NK-92 treated with Interleukin-12 subunit alpha and Interleukin-12 subunit beta, amount 100 ng/mL, for 24 hours (cell line): ENCODE results near the gene BCL10.

Source experiments
- DNase-seq: peaks from one replicate; lab custom pipeline; 2025; lab: John Stamatoyannopoulos, UW

The BCL10 gene

DNA sequence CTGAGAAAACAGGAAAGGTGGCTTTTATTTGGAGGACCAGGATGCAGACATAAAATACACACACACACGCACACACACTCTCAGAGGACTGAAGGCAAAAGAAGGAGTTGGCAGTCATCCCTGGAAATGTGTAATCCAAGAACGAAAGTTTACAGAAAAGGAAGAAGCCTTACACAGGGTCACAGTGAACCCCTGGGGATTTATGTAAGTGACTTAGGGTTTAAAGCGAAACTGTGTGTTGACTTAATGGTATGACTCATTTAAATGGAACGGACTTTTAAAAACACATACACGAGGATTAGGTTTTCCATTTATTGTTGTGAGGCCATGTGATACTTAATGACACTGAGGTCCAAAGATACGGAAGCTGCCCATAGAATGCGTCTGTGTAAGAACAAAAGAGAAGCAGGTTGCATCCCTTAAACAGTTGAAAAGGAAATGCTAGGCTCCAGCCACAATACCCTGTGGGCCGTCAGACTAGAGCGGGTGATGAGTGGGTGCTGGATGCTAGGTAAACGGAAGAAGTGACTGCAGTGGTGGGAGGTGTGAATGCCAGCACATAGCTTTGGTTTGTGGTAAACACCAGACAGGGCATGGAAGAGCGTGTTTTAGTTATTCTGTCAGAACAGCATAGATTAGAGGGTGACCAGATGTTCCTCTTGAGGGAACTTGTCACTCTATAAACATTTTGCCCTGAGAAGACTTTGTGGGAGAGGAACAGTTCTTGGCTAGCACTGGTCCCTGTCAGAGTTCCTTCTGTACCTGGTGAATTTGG is 21.6 kb upstream of the BCL10 start:
- DNase-seq, result peak; percentile 78

DNA sequence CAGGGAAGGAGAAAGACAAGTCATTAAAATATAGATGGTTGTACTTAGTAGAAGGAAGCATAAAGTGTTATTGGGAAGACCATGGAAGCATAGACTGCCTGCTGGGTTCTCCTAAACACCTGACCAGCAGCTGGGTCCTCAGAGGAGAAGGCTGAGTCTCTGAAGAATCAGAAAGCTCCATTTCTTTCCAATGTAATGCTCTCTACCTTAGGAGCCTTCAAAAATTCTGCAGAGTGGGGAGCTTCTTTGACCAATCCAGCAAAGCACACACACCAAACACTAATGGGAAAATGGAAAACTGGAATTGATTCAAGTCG is 21.1 kb upstream of the BCL10 start:
- no peak for DNase-seq

DNA sequence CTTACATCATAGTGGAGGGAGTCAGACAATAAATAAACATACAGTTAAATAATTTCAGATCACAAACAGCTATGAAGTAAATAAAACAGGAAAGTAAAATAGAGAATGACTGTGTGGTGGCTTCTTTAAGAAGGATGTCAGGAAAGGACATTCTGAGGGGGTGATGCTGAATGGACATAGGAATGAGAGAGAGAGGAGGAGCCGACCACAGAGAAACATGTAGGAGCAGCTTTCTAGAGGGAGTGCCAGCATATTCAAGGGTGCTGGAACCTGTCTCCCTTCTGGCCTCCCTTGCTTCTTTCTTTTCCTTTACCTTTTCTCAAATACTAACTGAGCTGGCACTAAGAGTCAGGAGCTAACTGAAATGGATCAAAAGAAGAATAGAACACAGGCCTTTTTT is 20.5 kb upstream of the BCL10 start:
- DNase-seq, result no peak

DNA sequence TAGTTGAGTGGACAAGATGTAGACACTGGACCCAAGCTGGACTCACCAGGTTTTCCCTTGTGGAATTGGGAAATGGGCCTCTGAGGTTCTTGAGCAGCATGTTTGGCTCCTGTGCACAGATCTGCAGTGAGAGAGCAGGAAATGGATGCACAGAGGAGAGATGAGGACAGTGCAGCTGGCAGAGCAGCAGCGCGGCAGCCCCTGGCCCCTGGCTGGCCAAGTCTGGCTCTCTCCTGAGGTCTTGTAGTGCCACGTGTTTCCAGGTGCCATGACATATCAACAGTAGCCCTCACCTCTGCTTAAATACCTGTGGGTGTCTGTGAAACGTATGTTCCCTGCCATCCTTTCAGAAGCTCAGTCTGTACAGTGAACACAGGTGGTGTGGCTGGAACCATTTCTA is 19.2 kb upstream of the BCL10 start:
- no peak for DNase-seq

DNA sequence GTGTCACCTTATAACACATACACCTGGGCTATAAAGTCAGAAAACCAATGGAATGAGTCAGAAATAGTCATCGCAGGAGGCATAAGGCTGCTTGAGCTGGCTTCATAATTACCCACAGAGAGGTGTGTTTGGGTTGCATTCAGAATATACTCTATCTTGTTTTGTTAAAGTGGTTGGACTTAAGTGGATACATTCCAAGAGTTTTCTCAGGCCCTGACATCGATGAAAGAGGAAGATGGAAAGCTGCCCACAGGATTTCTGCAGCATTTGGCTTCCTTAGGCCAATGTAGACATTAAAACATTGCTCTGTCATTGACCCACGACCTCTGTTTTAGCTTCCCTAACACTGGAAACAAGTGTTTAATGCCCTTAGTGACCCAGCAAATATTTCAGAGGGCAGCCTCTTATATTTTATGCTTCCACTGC is 18.6 kb upstream of the BCL10 start:
- no peak for DNase-seq

DNA sequence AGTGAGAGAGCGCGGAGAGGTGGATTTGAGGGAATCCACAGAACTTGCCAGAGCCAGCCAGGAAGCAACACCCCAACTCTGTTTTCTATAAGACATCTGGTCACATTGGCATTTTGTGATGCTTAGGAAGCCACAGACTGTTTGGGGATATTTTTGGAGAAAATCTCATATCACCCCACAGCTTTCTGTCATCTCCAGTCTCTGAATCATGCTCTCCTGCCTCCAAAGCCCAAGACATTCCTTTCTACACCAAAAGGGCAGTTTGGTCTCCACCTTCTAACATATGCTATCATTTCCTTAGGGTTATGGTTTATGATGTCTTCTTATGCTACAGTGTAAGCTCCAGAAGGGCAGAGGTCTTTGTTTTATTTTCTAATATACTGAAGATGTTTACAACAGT is 14.4 kb upstream of the BCL10 start:
- DNase-seq, result no peak

DNA sequence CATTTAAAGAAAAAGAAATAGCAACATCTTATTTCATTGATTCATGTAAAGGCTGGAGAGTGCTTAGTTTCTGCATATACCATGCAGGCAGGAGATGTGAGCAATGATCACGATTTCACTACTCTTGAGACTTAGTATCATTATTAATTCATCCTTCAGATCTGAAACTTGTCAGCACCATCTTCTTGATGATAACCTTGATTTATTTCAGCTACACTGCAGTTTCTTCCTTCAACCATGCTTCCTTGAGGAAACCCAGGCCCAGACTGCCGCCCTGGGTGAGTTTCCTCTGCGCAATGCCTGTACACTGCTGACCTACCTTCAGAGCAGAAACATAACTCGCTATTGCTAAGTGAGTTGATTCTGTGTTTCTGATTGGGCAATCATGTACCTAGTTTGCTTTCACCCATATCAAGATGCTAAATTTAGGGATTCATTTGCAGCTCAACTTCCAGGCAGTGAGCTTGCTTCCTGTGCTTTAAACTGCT is 13.5 kb upstream of the BCL10 start:
- no peak for DNase-seq

DNA sequence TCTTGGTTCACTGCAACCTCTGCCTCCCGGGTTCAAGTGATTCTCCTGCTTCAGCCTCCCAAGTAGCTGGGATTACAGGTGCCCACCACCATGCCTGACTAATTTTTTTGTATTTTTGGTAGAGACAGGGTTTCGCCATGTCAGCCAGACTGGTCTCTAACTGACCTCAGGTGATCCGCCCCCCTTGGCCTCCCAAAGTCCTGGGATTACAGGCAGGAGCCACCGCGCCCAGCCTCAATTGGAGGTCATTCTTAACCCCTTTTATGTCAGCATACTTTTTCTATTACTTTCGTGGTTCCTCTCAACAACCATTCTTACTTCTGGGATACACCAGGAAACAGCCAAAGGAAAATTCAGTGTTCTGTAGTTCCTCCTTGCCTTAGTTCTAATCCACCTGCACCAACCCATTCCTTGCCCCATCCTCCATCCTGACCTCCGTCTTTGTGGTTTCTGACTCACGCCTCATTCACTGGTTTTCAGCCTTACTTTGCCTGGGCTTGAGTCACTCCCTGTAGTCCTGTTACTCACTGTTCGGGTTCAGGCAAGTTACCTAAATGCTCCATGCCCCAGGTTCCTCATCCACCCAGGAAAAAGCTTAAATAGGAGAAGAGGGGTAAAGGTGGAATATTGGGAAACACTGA is 12.9 kb upstream of the BCL10 start:
- no peak for DNase-seq

DNA sequence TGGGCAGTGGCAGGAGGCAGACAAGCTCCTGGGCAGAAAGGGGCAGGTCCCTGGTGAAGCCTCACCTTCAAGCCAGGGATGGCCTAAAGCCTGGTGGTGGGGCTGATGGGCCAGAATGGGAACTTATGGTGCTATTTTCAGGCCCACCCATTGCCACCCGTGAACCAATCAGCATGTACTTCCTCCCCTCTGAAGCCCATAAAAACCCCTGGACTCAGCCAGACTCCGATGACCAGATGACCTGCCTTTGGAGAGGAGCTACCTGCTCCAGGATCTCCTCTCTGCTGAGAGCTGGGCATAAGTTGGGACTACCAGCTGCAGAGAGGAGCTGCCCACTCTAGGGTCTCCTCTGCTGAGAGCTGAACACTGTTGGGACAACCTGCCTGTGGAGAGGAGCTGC is 7.8 kb upstream of the BCL10 start:
- no peak for DNase-seq

DNA sequence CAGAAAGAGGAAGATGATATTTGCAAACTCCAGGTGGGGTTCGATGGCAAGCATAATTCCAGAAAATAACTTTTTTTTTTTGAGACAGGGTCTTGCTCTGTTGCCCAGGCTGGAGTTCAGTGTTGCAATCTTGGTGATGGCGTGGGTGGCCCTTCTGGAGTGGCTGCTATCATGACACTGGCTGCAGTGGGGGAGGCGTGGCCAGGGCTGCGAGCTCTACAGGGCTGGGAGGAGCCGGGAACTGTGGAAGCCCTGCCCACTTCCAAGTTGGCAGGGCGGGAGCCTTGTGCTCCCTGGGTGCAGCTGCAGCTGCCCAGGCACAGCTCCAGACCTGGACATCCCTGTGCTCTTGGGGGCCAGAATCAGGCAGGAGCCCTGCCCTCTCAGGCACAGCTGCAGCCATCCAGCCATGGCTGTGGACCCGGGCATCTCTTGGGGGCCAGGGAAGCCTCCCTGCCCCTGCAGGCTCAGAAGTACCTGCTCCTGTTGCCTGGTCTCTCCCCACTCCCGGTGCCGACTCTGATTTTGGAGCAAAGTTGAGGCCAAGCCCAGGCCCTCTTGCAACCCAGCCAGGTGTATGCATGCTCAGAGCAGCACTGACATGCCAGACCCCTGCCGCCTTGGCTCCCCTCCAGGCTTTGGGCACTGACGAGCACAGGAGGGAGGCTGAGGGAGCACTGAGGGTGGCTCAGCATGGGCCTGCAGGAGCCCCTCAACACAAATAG is 7.2 kb upstream of the BCL10 start:
- no peak for DNase-seq

DNA sequence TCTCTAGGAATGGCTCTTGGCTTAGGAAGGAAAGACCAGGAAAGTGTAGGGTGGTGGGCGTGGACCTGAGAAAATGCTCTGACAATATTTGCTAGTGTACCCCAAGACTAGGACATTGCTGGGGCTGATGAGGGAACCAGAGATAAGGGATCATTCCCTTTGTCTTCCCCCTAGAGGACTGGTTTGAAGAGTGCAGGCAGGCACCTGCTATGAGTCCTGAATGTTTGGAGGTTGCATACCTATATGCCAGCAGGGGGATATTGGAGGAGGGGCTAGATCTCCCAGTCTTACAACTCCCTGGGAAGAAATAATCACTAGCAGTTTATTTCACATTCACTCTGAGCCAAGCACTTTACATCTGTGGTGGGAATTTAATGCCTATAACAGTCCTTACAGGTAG is 6.0 kb upstream of the BCL10 start:
- no peak for DNase-seq

DNA sequence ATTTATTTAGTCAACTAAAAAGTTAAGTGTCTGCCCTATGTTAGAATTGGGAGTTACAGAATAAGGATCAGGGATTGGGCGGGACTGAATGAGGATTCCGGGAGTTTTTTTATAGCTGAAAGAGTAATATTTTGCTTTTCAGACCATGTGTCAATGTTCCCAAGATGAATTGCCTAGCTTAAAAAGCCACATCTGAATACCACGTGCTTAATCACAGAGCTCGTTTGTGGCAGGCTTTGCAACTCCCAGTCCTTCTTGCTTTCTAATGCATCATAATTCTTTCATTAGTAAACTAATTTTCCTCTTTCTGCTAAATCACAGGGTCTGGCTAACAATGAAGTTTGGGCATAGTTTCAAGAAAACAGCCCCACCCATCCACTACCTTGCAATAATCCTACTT is 4.2 kb upstream of the BCL10 start:
- DNase-seq, result no peak

DNA sequence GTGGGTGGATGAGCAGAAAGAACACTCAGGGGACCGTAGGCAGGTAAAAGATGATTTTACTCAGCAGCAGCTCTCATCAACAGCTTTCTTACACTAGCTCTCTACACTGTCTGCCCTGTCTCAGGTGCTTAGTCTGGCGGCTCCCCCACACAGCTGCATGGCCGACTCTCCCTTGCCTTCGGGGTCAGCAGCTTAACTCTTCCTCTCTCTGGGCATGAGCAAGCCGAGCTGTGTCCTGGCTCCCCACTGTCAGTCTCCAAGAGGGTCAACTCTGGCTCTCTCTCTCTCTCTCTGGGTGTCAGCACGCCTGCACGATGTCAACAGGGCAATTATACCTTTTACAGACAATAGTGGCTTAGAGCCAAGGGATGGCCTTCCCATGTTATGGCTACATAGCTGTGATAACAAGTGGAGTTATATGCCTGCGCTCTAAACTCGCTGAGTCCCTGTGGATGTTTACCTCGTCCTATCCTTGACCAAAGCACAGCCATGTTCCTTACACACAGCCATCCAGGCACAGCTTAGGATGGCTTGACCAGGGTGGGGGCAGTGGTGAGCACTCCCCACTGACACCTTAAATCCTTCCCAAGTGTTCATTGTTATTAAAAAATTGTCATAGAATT is 3.1 kb upstream of the BCL10 start:
- DNase-seq, result no peak

DNA sequence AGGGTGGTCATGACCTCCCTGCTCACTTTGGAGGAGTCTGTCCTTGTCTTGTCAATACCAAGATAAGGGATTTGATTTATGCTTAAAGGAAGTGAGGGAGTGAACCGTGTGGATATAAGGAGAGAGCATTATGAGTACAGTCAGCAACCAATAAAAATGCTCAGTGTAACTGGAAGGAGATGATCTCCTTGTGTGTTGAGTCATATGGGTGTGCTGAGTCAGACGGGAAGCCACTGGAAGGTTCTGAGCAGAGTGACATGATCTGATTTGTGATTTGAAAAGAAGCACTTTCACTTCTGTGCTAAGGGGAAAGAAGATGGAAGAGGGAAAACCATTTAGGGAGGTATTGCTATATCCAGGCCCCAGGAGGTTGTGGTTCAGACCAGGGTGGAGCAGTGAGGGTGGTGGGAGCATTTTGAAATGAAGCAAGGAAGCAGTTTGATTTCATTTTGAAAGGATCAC is 2.5 kb upstream of the BCL10 start:
- peak; percentile 21 for DNase-seq

DNA sequence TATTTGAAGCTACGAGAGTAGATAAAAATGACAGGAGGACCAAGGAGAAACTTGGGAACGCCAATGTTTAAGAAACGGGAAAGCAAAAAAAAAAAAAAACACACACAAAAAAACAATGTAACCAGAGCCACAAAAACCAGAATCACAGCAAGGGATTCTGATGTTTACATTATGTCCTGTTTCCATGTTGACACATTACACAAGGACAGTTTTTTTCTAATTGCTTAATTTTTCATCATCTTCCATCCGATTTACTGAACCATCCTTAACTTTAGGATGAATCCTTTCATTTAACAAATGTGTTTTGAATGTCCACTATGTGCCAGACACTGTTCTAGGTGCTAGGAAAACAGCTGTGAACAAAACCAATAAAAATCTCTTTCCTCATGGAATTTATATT is 1.4 kb upstream of the BCL10 start:
- DNase-seq, result no peak

DNA sequence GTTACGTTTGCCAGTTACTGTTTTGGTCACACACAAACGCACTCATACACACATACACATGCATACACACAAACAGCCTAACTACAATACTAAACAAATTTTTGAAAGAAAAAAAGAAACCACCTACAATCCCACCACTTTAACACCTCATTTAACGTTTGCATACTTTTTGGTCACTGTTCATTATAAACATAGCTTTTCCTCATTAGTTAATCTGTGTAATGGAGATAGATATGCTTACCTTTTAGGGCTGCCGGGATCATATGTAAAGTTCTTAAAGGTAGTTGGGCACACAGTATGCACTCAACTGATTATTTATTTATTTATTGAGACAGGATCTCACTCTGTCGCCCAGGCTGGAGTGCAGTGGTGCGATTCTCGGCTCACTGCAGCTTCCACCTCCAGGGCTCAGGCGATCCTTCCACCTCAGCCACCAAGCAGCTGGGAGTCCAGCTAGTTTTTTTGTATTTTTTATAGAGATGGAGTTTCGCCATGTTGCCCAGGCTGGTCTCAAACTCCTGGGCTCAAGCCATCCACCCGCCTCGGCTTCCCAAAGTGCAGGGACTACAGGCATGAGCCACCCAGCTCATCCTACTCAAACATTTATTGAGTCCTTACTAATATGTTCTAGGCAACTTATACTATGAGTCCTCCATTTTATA is 677 bp upstream of the BCL10 start:
- no peak for DNase-seq

DNA sequence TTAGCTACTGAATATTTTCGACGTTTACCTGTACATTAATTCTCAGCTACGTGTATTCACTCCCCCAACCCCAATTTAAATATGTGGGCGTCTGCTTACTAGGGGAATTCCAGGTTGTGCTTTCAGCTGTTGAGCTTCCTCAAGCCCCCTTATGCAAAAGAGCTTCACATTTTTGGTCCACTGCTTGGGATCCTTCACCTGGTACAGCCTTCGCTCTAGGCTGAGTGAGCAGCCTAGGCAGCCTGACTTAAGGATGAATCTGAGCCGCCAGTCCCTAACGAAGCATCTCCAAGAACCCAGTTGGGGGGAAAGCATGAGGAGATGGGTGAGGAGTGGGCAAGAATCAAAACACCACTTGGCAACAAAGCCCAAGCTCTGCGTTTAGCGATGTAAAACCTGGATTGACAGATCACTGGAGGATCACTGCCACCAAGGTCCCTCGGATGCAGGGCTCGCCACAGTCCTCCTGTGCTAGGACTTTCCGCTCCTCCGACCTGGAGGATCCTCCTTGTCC is 674 bp downstream of the BCL10 start:
- DNase-seq, result no peak

DNA sequence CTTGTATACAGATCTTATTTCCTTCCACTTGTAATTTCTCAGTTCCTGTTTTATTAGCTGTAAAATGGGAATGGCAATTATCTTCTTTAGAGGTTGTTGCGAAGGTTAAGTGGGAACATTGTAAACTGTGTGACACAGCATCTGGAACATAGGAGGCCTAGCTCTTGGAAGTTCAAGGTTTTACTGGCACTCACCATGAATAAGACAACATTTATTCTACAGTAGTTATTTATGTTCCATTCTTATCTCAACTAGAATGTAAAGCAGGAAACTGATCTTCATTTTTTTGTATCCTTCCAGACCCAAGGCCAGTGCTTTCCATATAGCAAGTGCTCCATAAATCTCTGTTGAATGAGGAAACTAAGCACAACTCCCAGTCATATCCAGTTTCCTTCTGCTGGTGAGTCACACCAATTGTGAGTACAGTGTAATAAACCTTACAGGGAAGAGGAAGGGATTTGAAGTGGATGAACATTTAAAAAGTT is 1.4 kb downstream of the BCL10 start:
- no peak for DNase-seq

DNA sequence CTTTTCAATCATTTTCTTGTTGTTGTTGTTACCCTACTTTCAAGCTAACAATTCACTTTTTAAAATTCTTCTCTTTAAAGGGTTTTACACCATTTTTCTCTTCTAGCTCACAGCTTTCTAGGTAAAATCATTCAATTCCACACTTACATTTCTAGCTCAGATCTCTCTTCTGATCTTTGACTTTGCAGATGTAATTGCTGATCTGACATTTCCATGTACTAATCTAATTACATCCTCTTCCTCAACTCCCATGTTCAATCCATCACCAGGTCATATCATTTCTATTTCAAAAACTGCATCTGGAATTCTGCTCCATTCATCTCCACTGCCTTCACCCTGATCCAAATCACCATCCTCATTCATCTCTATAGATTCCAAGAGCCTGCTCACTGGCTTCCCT is 3.0 kb downstream of the BCL10 start:
- DNase-seq, result no peak

DNA sequence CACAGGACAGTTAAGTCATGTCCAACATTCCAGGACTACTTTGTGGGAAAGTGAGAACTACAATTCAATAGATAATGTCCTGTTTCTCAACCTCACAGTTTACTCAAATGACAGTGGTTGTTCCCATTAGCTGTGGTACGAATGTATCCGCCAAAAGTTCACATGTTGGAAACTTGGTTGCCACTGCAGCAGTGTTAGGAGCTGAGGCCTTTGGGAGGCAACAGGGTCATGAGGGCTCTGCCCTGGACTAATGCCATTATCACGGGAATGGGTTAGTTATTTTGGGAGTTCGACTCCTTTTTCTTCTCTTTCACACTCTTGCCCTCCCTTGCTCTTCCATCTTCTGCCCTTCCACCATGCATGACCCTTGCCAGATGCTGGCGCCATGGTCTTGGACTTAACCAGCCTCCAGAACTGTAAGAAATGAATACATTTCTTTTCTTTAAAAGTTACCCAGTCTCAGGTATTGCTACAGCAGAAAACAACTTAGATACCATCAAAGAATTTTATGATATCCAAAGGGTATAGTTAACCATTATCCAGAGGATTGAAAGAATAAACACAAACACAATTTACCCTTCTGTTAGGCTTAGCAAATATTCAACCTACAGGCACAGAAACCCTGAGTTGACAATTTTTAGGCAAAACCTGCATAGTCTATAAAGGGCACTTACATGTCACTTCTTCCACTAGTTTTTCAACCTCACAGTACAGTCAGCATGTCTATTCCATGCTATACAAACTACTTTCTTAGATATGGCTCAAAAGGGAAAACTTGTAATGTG is 7.4 kb downstream of the BCL10 start:
- DNase-seq, result no peak

DNA sequence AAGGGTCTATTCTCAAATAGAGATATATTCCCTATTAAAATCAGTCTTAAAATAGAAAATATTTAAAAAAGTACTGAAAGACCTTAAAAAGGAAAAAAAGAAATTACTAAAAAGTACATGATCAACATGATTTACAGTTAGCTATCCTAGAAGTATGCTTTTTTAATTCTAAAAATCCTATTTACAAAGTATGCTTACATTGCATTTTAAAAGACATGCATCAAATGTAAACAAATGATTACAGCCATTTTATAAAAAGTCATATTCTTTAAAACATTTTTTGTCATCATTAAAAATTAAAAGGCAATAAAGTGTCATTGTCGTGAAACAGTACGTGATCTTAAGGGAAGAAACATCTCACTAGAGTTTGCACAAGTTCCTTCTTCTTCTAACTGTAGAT is 9.1 kb downstream of the BCL10 start:
- no peak for DNase-seq
